C1 segment of cervical spinal cord (tissue), 14 donors: ENCODE results near the gene MAVS.
"Not testable (repeated sequence)": the region's sequence is repeated elsewhere in the genome, so short reads cannot be mapped to it uniquely, and the experiment has no call there.

Experiments
- DNase-seq, 14 donors: peaks; one replicate each; lab custom pipeline; 2025; lab: John Stamatoyannopoulos, UW

The MAVS gene

DNA sequence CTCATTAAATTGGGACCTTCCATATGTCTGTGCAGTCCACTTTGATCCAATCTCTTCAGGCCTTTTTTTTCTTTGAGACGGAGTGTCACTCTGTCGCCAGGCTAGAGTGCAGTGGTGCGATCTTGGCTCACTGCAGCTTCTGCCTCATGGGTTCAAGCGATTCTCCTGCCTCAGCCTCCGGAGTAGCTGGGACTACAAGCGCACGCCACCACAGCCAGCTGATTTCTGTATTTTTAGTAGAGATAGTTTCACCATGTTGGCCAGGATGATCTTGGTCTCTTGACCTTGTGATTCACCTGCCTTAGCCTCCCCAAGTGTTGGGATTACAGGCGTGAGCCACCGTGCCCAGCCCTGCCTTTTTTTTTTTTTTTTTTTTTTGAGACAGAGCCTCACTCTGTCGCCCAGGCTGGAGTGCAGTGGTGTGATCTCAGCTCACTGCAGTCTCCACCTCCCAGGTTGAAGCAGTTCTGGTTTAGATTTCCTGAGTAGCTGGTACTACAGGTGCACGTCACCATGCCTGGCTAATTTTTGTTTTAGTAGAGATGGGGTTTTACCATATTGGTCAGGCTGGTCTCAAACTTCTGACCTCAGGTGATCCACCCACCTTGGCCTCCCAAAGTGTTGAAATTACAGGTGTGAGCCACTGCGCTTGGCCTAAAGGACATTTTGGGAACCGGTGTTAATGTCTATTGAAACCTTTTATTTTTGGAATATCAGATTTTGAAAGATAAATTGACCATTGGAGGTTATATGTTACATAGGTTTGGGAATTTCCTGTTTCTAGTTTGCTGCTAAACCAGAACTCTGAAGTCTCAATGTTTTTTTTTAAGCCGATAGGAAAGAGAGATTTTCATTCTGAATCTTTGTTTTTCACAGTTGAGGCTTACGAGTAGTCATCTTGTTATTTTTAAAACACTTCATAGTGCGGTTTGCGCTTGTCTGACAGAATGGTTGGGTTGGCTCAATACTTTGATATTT lies 60.4 kb downstream of the MAVS start:
- not testable (repeated sequence) for DNase-seq

GRCh38 chr20:3908667-3909066 lies 62.0 kb downstream of the MAVS start:
- DNase-seq: peak in 4 of 14 donors; percentile 31 to 40 (median 37)

GRCh38 chr20:3909952-3910366 lies 63.3 kb downstream of the MAVS start:
- DNase-seq: no peak

DNA sequence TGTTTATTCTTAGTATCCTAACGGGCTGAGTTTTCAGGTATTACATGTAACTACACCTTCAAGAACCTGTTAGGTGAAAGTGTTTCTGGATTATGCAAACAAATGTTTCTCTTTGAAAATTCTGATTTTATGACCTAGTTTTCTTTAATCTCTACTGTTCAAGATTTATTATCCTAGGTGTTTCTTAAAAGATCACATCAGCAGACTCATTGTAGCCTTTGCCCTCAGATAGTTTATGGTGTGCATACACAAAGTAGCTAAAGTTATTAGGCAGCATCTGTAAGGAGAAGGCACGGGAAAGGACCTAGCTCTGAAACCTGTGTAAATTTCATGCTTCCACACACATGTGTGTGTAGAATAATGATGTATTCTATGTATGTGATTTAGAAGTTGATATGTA lies 64.2 kb downstream of the MAVS start:
- no peak for DNase-seq

GRCh38 chr20:3911956-3912355 lies 65.3 kb downstream of the MAVS start:
- no peak for DNase-seq

DNA sequence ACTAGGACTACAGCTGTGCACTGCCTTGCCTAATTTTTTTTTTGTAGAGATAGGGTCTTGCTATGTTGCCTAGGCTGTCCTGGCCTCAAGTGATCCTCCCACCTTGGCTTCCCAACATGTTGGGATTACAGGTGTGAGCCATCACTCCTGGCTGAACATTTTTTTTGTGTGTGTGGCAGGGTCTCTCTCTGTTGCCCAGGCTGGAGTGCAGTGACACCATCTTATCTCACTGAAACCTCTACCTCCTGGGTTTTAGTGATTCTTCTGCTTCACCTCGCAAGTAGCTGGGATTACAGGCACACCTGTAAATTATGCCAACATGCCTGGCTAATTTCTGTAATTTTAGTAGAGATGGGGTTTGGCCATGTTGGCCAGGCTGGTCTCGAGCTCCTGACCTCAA lies 67.8 kb downstream of the MAVS start:
- no peak for DNase-seq

DNA sequence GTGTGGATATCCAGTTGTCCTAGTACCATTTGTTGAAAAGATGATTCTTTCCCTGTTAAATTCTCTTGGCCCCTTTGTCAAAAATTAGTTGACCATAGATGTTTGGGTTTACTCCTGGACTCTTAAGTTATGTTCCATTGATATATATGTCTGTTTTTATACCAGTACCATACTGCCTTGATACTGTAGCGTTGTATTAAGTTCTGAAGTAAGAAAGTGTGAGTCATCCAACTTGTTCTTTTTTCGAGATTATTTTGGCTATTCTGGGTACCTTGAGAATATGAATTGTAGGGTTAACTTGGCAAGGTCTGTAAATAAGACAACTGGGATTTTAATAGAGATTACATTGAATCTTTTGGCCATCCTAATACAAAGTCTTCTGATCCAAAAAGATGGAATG lies 69.1 kb downstream of the MAVS start:
- no peak for DNase-seq

- no peak for DNase-seq
Measured at GRCh38 chr20:3916364-3916763, 69.7 kb downstream of the MAVS start.

DNA sequence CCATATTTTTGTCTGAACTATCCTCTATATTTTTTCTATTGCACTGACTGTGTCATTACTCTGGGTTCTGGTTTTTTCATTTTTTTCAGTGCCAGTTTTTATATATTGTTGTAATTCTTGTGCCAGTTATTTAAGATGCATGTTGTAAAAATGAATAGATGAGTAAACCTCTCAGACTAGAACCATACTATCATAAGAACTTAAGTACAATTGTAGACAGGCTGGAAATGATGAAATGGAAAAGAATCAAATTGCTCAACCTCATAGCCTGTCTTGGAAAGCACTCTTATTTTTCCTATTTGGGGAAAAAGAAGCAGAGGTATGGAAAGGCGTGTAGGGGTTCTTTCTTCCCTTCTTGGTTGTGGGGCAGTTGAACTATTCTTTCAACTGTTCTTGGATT lies 72.7 kb downstream of the MAVS start:
- no peak for DNase-seq

DNA sequence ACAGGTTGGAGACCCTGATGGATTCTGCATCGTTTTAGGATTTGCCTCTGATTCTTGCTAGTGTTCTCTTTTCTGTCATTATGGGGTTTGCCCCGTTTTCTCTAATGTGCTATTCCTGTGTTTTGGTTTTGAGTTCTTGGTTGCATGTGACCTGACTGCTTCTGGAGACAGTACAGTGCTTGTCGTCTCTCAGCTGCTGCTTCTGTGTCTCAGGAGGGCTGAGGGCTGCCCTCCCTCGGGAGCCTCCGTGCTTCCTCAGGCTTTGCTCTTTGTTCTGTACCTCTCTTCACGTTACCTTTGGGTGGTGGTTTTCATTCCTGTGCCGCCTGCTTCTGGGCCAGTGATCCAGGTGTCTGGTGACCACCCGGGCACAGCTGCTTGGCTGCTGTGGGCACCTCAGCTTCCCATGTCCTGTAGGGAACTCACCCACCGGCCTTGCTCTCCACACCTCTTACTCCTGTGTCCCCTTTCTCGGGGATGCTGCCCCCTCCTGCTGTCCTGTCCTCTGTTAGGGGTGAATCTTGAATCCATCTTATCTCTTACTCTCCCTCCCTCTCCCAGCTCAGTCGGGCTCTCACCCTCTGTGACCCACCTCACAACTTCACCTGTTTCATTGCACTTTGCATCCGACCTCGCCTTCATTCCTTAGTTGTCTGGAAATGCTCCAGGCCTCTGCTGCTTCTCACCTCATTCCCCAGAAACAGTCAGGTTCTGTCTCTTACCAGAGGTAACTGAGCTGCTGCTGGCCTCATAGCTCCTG lies 75.8 kb downstream of the MAVS start:
- no peak for DNase-seq

GRCh38 chr20:3922983-3923339 lies 76.3 kb downstream of the MAVS start:
- DNase-seq: no peak

GRCh38 chr20:3923818-3924217 lies 77.2 kb downstream of the MAVS start:
- no peak for DNase-seq

DNA sequence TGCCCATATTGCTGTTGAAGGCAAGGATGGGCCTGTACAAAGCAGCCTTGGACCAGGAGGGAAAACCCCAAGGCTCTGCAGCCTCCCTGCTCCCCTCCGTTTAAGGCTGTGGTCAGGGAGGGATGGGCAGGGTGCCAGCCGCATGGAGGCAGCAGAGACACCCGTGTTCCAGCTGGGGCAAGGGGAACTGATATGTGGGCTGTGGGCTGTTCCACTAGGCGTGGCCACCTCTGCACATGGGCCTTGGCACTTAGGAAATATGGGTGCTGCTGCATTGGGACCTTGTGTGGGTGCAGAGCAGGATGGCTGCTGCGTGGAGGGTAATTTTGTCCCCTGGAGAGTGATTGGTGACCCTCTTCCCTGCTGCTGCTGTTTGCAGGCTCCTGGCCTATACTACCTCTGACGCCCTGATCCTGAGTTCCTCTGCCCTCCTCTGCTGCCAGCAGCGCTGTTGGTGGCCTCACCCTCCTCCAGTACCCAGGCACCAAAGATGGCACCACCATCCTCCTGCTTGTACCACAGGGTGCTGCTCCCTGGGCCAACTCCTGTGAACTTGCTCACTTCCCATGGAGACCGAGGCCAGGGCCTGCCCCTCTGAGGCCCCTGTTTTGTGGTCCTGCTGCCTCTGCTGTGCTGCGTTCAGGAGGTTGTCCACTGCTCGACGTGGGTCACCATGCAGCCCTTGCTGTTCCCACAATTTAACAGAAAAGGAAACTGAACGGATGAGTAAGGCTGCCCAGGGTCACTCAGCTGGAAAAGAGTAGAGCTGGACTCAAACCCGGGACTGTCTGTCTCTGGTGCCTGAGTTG lies 77.9 kb downstream of the MAVS start:
- DNase-seq: peak in 1 of 14 donors; percentile 19

GRCh38 chr20:3925113-3925695 lies 78.6 kb downstream of the MAVS start:
- DNase-seq: no peak
